Duodenal mucosa (tissue), 2 donors: Measurements from ENCODE around the gene PPP3CA.

Experiments used
- H3K27ac ChIP-seq: one replicate; pipeline ENCODE4 v1.7.0; 2013; ENCODE audit warnings: low read depth, low read length
- H3K27me3 ChIP-seq, 2 donors: one replicate each; pipeline ENCODE4 v1.7.0; 2013; ENCODE audit warnings: low read length in 2 of 2, control low read depth in 1 of 2; ENCODE audit not compliant: insufficient read depth in 2 of 2, control insufficient read depth in 1 of 2
- H3K36me3 ChIP-seq, 2 donors: one replicate each; pipeline ENCODE4 v1.7.0; 2013; ENCODE audit warnings: low read length in 2 of 2, control low read depth in 1 of 2; ENCODE audit not compliant: insufficient read depth in 2 of 2, control insufficient read depth in 1 of 2
- H3K4me1 ChIP-seq, 2 donors: one replicate each; pipeline ENCODE4 v1.7.0; 2013; ENCODE audit warnings: low read length in 2 of 2, control low read depth in 1 of 2; ENCODE audit not compliant: insufficient read depth in 2 of 2, control insufficient read depth in 1 of 2
- H3K4me3 ChIP-seq, 2 donors: one replicate each; pipeline ENCODE4 v1.7.0; 2013; ENCODE audit warnings: low read length in 2 of 2, low read depth in 1 of 2
- H3K9ac ChIP-seq, 2 donors: one replicate each; pipeline ENCODE4 v1.7.0; 2013; ENCODE audit warnings: low read length in 2 of 2, low read depth in 1 of 2
- H3K9me3 ChIP-seq, 2 donors: one replicate each; pipeline ENCODE4 v1.7.0; 2013; ENCODE audit warnings: low read length in 2 of 2, control low read depth in 1 of 2; ENCODE audit not compliant: control insufficient read depth in 1 of 2

PPP3CA gene

DNA sequence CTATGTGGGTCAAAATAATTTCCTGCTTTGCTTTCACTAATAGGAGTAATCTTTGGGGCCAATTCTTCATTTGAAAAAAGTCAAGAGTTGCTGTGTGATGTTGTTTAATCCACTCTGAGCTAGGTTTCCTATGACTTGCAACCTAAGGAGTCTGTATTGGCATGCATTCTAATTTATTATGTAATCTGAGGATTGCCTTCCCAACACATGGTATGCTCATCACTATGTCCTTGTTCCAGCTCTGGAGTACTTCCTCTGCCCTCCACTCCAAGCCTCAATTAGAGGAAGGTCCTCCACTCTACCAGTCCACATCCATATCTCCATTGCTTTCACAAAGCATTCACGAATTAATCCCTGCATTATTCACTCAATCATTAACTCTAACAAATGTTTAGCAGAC, 56.1 kb downstream of the PPP3CA start:
- Histone ChIP-seq H3K9me3 (no peaks in the 10 kb centered on the region), H3K4me3 (no peak overlapping the region), H3K27me3 (no peaks in the 10 kb centered on the region), H3K36me3 (no peaks in the 10 kb centered on the region), H3K9ac (no peak overlapping the region), H3K4me1 (peaks cover 4 to 5% of the 10 kb centered on the region in 2 donors), H3K27ac (no peak overlapping the region)

DNA sequence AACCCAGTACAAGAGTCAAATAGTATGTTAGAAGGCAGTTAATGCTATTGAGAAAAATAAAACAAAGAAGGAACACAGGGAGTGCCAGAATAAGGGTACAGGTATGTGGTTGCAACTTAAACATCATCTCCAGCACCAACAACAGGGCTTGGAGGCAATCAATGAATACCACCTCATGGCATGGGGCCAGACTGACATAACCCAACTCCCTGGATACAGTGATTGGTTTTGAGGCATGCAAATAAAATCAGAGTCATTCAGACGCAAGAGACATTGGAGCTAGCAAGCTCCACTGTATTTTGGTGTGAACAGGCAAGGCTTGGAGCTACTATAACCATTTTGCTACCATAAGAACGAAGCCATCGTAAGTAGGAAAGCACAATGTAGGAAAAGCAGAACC, 56.7 kb downstream of the PPP3CA start:
- H3K4me3 ChIP-seq = no peak overlapping the region
- peaks cover 4 to 10% of the 10 kb centered on the region in 2 donors for H3K4me1 ChIP-seq
- H3K9ac ChIP-seq = no peak overlapping the region
- H3K9me3 ChIP-seq = no peaks in the 10 kb centered on the region
- no peaks in the 10 kb centered on the region for H3K27me3 ChIP-seq
- no peak overlapping the region for H3K27ac ChIP-seq
- no peaks in the 10 kb centered on the region for H3K36me3 ChIP-seq

DNA sequence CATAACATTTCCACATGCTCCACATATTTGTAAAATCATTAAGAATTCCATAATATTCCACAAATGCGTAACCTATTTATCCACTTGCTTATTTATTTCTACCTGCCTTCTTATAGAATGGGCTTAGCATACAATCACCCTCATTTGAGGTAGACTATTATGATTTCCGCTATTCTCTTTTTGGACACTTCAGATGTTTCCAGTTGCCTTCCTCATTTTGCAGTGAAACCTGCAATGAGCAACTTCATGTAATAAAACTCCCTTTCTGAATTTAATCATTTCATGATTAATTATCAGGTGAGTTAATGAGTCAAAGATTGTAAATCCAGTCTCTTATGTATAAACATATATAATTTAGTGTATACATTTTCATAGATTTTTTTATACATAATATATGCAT, 58.0 kb downstream of the PPP3CA start:
- Histone ChIP-seq H3K4me1 (peaks cover 4 to 19% of the 10 kb centered on the region in 2 donors), H3K4me3 (no peak overlapping the region), H3K9ac (no peak overlapping the region), H3K27me3 (no peaks in the 10 kb centered on the region), H3K36me3 (no peaks in the 10 kb centered on the region), H3K27ac (no peak overlapping the region), H3K9me3 (no peaks in the 10 kb centered on the region)

DNA sequence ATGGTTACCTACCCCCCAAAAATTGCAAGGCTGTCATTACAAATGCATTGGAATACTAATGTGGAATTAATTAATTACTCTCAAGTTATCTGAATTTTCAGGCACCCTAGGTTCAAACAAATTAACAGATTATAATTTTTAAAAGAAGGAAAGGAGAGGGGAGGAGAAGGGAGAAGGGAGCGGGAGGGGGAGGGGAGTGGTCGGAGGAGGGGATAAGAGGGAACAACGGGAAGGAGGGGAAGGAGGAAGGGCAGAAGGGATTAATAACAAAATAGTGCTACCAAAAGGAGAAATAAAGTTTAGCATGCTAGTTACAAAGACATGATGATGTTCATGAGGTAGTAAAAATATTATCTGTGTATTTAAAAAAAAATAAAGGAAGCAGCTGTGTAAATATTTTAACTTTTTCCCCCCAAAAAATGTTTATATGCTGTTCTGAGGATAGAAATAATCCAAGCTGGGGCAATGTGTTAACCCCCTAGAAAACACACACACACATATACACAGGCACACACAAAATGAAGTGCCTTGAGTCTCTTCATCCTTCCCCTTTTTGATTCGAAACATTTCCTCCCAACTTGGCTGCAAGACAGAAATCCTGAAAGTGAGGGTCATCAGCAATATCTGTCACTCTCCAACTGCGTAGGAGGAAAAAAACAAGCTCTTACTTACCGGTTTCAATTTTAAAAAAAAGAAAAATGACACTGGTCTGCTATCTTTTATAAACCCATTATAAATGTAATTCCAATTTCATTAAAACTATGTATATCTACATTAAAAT, 58.8 kb downstream of the PPP3CA start:
- Histone ChIP-seq H3K27ac (no peak overlapping the region), H3K9me3 (no peaks in the 10 kb centered on the region), H3K4me1 (peaks cover 4 to 19% of the 10 kb centered on the region in 2 donors), H3K4me3 (no peak overlapping the region), H3K36me3 (no peaks in the 10 kb centered on the region), H3K9ac (no peak overlapping the region), H3K27me3 (no peaks in the 10 kb centered on the region)

DNA sequence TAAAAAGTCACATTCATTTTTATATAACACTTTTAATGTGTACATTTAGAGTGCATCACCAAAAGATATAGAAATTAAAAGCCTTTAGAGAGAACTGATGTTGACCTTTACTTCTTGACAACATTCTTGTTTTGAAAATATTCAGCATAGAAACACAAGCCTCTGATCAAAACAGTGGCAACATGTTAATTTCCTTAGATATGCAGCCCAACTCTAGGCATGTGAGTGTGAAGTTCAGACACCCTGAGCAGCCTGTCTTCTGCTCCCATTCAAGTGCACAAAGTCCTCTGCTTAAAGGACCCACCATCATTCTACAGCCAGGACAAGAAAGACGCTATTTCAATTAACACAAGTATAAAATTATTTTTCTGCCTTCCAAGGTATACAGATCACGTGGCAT, 60.0 kb downstream of the PPP3CA start:
- Histone ChIP-seq H3K27ac (no peak overlapping the region), H3K4me3 (no peak overlapping the region), H3K36me3 (no peaks in the 10 kb centered on the region), H3K4me1 (peaks cover 4 to 19% of the 10 kb centered on the region in 2 donors), H3K9me3 (no peaks in the 10 kb centered on the region), H3K27me3 (no peaks in the 10 kb centered on the region), H3K9ac (no peak overlapping the region)

DNA sequence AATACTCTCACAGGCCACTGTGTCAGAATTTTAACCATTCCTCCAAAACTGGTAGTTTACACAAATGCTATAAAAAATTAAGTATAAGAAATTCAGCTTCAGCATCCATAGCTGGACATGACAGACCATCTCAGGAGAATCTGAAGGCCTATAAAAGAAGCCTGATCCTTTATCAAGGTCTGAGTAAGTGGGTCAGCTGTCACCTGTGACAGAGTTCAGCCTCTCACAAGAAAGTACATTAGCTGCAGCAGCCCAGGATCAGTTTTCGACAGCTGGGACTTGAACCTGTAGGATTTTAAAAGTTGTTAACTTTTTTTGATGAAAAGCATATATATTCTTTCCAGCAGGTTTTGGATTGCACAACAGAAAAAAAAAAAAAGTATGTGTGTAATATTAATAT, 60.7 kb downstream of the PPP3CA start:
- H3K9ac ChIP-seq = no peak overlapping the region
- peaks cover 4 to 19% of the 10 kb centered on the region in 2 donors for H3K4me1 ChIP-seq
- no peaks in the 10 kb centered on the region for H3K9me3 ChIP-seq
- no peaks in the 10 kb centered on the region for H3K27me3 ChIP-seq
- H3K27ac ChIP-seq = no peak overlapping the region
- H3K36me3 ChIP-seq = no peaks in the 10 kb centered on the region
- no peak overlapping the region for H3K4me3 ChIP-seq

DNA sequence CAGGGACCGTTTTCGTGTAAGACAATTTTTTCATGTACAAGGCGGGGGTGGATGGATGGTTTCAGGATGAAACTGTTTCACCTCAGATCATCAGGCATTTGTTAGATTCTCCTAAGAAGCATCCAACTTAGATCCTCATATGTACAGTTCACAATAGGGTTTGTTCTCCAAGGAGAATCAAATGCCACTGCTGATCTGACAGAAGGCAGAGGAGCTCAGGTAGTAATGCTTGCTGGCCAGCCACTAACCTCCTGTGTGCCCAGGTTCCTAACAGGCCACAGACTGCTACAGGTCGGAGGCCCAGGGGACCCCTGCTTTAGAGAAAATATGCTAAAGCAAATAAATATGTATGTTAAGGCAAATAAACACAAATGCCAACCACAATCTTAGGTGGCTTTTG, 61.3 kb downstream of the PPP3CA start:
- no peak overlapping the region for H3K27ac ChIP-seq
- H3K4me3 ChIP-seq = no peak overlapping the region
- no peaks in the 10 kb centered on the region for H3K9me3 ChIP-seq
- no peaks in the 10 kb centered on the region for H3K36me3 ChIP-seq
- H3K27me3 ChIP-seq = no peaks in the 10 kb centered on the region
- peaks cover 4 to 19% of the 10 kb centered on the region in 2 donors for H3K4me1 ChIP-seq
- H3K9ac ChIP-seq = no peak overlapping the region

DNA sequence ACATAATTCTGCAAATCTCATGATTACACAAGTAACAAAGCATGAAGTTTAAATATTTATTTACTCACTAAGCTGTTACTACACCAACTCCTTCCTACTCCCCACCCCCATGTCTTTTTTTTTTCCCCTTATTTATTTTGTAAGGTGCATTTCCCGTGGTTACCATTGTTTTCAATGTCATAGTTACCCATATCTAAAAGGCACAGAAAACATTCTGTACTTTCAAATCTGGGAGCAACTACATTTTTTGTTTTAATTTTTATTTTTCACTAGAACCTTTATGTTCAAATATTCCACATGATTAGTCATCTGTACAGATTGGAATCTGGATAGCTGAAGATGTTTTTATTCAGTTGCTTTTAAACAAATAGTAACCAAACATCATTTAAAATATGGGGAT, 62.8 kb downstream of the PPP3CA start:
- Histone ChIP-seq H3K27ac (no peak overlapping the region), H3K27me3 (no peaks in the 10 kb centered on the region), H3K9ac (no peak overlapping the region), H3K36me3 (no peaks in the 10 kb centered on the region), H3K4me1 (peaks cover 0 to 19% of the 10 kb centered on the region in 2 donors), H3K4me3 (no peak overlapping the region), H3K9me3 (no peaks in the 10 kb centered on the region)

DNA sequence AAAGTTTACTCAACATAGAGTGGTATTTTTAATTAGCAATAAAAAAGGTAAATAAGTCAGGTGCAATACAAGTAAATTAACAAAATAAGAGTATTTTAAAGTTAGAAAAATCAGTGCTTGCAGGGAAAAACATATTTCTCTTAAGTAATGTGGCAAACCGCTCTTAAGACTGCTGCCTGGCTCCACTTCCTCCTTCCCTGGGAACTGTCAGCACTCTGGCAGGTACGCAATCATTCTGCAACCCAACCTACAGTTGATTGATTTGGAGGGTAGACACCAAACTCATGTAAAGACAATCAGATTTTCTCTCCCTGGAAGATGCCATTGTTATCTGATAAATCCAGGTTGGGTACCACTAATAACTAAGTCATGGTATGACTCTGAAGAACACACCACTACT, 63.9 kb downstream of the PPP3CA start:
- no peak overlapping the region for H3K9ac ChIP-seq

DNA sequence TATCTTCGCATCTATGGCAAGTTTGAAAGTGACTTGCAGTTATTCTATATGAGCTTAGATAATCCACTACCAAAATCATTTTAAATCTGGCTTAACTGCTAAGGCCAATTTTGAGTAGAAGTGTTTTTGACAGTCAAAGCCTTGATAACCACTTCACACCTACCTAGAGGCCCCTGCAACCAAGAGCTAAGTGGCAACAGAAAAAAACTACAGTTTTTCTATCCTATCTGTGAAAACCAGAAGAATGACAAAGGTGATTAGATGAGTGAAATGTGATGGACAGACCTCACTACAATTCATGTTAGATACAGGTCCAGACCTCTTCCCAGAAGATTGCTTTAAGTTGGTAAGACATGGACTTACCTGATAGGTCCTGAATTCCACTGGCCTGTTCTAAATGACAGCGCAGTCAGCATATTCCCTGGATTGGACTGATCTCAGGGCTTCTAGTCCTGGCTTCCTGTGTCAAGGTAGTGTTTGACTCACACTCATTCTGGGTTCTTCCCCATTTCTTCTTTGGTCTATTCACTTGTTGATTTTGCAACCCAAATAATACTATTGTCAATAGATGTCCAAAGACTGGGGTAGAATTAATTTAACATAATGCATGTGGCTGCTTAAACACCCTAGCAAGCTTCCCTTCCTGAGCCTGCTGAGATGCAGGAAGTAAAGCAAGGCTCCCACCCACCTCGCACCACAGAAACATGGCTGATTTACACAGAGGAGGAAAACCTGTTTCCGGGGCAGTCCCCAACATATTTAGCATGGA, 65.1 kb downstream of the PPP3CA start:
- no peaks in the 10 kb centered on the region for H3K36me3 ChIP-seq
- H3K4me3 ChIP-seq = no peak overlapping the region
- H3K9ac ChIP-seq = no peak overlapping the region
- no peaks in the 10 kb centered on the region for H3K27me3 ChIP-seq
- H3K27ac ChIP-seq = no peak overlapping the region
- H3K9me3 ChIP-seq = no peaks in the 10 kb centered on the region
- peaks cover 0 to 15% of the 10 kb centered on the region in 2 donors for H3K4me1 ChIP-seq

More for the DNA sequence above, 63.9 kb downstream of the PPP3CA start:
- Histone ChIP-seq H3K36me3 (no peaks in the 10 kb centered on the region), H3K9me3 (no peaks in the 10 kb centered on the region), H3K4me1 (peaks cover 0 to 19% of the 10 kb centered on the region in 2 donors), H3K27ac (no peak overlapping the region), H3K27me3 (no peaks in the 10 kb centered on the region), H3K4me3 (no peak overlapping the region)
